Embryonic facial prominence (tissue), 1 donor: ENCODE data around the gene SYNM.

Source experiments
- DNase-seq: peaks from one replicate; pipeline ENCODE4 v3.0.0-alpha.2; 2016; ENCODE audit errors: extremely low spot score

SYNM gene

GRCh38 chr15:99084965-99085364 is 19.9 kb upstream of the SYNM start:
- no peak for DNase-seq

- no peak for DNase-seq
Observed at GRCh38 chr15:99085413-99086326, 19.2 kb upstream of the SYNM start.

DNA sequence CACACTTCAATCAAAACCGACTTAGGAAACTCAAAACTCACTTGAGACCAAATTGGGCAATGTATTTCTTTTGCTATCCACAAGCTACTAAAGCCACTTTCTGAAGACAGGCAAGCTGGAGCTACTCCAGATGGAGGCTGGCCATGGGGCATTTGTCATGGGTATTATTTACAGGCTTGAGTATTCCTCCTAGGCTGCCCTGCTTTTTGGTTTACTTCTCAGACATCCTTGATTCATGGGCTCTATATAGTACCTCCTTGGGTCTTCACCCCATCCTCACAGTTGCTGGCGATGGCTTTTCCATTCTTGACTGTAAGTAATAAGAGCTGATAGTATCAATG is 18.6 kb upstream of the SYNM start:
- no peak for DNase-seq

DNA sequence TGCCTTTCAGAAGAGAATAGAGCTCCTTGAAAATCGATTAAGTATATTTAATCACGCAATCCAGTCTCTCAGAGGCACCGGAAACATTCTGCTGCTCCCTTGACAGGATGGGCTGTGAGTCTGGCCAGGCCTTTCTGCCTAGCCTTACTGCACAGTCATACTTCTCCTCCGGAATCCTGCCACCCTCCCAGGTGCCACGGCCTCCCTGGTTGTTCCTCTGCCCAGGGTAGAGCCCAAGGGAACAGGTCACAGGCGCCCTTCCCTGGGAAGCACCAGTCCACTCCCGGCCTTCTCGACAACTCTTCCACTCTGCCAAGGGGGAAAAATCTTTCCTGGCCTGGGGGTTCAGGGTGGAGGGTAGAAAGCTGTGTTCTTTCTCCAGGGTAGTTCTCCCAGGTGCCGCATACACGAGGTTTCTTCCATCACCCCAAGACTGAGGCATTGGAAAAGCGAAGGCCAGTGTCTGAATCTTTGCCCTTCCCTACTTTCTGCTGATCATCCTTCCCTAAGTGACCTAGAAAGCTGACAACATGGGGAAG is 17.4 kb upstream of the SYNM start:
- DNase-seq = no peak

DNA sequence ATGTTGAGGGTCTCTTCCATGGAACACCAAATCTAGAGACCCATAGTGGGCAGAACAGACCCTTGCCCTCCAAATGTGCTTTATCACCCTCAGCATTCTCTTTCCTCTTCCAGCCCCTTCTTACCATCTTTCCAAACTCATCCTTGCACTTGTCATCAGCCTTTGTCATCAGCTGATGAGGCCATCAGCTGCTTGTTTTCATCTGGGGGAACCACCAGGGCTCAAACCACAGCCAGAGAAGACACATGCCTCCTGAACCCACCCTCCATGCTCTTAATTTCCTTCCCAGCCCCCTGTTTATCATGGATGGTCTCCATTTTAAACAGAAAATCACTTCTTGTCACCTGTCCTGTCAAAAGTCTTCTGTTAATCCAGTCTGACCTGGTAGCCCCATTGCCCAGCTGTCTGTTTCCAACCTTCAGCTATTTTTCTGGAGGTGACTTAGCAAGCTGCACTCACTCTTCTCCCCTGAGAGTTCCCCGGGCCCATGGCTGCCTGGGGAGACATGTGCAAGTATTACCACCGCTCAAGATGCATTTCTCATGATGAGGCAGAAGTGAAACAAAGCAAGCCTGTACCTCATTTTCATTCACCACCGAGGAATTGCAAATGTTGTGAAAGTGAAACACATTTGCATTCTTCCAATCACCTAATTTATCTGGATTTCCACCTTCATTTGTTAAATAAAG is 14.7 kb upstream of the SYNM start:
- no peak for DNase-seq

- no peak for DNase-seq
Observed at GRCh38 chr15:99090938-99091337, 13.9 kb upstream of the SYNM start.

- no peak for DNase-seq
Observed at GRCh38 chr15:99092554-99093172, 12.2 kb upstream of the SYNM start.

GRCh38 chr15:99095626-99096025 is 9.3 kb upstream of the SYNM start:
- DNase-seq = no peak

GRCh38 chr15:99096173-99096893 is 8.5 kb upstream of the SYNM start:
- no peak for DNase-seq

- DNase-seq = no peak
Observed at GRCh38 chr15:99096894-99097426, 7.9 kb upstream of the SYNM start.

DNA sequence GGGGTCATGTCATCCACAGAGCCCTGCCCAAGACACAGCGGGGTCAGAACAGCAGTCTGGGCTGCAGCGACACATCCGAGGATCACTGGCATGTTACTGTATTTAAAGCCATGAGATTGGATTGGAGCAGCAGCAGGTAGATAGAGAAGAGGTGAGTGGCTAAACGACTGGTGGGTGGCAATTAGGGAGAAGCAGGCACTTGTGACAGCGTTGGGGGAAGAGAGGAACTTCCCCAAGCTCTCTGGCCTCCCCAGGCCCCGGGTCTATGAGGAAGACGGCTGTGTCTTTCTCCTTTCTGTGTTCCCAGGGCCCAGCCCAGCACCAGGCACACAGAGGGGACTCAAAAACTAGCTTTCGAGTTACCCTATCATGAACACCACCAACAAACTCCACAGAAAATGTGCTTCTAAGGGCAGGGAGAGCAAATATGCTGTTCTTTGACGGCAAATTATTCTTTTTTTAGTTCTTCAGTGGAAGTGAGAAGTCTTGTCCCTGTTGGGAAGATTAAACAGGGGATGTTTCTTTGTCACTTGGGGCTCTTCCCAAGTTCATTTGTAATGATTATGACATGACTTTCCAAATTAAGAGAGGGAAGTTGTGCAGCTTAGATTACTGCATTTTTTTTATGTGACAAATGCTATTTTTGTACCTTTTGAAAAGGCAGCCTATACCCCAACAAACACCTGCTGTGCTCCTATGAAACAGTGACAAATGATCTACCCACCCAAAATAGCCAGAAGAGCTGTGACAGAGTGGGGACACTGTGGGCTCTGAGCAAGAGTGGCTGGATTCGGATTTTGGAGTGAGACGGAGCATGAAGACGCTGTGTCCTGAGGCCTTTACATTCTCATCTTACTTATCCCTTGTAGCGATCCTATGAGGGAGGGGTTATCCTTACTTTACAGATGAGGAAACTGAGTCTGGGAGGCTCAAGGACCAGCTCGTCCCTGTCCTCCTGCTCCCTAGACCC is 7.2 kb upstream of the SYNM start:
- DNase-seq = no peak

GRCh38 chr15:99098426-99098825 is 6.5 kb upstream of the SYNM start:
- no peak for DNase-seq

DNA sequence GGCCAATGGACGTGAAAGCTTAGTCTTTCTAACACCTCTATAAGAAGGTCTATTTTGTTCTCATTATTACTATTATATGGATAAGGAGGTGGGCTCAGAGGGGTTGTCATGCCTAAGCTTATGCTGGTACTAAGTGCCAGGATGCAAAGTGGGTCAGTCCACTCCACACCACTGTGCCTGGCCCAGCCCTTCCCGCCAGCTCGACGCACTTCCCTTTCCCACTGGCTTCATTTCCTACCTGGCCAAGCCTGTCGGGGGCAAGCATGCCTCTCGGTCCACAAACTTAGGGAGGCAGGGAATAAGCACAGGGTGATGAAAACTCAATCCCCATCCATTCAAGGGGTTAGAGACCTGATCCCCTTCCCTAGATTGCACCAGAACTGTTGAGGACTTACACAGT is 5.9 kb upstream of the SYNM start:
- DNase-seq = no peak

GRCh38 chr15:99099661-99100060 is 5.2 kb upstream of the SYNM start:
- DNase-seq = no peak

DNA sequence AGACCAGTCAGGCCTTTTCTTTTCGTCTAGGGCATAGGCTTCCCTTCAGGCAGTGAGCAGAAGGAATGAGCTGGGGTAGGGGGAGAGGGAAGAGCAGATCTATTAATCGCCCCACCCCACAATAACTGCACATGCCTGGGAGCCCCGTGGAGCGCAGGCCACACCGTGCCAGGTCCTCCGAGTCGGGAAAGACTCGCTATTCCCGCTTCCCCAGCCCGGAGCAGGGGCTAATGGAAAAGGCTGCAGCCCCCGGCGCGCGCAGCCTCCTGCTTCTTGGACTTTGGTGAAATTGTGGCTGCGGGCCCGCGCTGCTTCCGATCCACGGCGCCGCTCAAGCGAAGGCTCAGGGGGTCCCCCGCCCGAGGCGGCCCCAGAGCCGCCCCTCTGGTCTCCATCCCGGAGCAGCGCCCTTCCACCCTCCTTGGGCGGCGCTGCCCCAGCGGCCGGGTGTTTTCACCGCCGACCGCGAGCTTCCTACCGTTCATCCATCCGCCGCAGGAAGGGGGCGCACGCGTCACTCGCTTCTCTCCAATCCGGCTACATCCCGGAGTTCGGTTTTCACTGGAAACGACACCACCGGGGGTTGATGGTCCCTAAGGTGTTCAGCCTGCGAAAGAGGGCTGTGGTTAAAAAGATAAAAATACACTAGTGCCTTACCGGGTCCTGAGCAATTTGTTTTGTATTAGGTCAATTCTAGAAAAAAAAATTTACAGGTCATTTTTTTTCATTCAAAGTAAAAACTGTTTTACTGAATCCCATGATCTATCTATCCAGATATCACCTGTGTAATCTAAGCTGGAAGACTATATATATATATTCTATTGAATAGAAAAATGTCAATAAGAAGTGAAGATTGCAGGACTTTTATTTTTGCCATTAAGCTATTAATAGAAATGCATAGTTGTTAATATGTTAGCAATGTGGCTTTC is 4.4 kb upstream of the SYNM start:
- DNase-seq = peak; percentile 37

DNA sequence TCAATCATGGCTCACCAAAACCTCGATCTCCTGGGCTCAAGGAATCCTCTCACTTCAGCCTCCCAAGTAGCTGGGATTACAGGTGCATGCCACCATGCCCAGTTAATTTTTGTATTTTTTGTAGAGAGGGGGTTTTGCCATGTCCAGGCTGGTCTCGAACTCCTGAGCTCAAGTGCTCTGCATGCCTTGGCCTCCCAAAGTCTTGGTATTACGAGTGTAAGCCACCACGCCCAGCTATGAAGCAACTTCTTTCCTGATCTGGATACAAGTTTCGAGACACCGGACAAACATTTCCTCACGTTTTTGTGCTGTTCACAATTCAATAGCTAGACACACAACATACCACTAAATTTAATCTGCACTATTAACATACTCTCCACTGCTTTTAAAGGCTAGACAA is 3.4 kb upstream of the SYNM start:
- DNase-seq = no peak

- DNase-seq = no peak
Observed at GRCh38 chr15:99102332-99103235, 2.3 kb upstream of the SYNM start.

DNA sequence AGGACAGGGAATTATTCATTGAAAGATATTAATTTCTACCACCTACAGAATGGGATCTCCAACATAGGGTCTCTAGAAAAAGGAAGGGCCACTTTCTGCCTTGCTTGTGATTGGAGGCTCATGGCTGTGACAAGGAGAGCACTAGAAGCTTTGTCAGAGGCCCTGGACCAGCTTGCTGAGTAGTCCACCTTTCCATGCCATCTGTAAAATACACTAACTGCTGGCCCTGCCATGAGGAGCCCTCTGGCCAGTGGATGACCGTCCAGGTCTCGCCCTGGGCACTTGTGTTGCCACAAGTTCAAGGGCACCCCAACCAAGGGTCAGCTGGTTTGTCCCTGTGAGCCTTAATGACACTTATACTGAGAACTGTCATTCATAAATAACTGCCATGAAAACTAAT is 1.6 kb upstream of the SYNM start:
- DNase-seq = no peak
